Body of pancreas (tissue), 4 donors: Measurements from ENCODE around the gene TRPM3.

Source experiments
- CTCF ChIP-seq, 7 experiments: fragments of 450-650 bp in 4 of 7; fragments of 200-600 bp in 3 of 7; sonication (generic) in 3 of 7; IDR thresholded peaks; one replicate each; pipeline ENCODE4 v1.5.1; 2016 to 2019; ENCODE audit warnings: antibody characterized with exemption in 7 of 7
- POLR2A ChIP-seq, 3 donors: fragments of 450-650 bp; IDR thresholded peaks; one replicate each; pipeline ENCODE4 v1.6.1; 2016; ENCODE audit warnings: antibody characterized with exemption in 3 of 3, mild to moderate bottlenecking in 2 of 3

- TF ChIP-seq CTCF (IDR thresholded peaks at IDR 0.05), result no peak
- TF ChIP-seq POLR2A (IDR thresholded peaks at IDR 0.05), result no peak
Measured at GRCh38 chr9:70514273-70514672, 607.1 kb downstream of the TRPM3 start.
